Measurements from ENCODE around the gene SEPTIN3.

GRCh38 chr22:41974691-41975290 lies 5.5 kb downstream of the SEPTIN3 start:
- no peak for TF ChIP-seq CTCF (IDR thresholded peaks at IDR 0.05; ENCODE audit: insufficient read depth, low read length)
- no peak for TF ChIP-seq POLR2AphosphoS5 (IDR thresholded peaks at IDR 0.05; ENCODE audit: low read depth)

Data from HL-60 (cell line).